Measurements from ENCODE around the gene CNST.

DNA sequence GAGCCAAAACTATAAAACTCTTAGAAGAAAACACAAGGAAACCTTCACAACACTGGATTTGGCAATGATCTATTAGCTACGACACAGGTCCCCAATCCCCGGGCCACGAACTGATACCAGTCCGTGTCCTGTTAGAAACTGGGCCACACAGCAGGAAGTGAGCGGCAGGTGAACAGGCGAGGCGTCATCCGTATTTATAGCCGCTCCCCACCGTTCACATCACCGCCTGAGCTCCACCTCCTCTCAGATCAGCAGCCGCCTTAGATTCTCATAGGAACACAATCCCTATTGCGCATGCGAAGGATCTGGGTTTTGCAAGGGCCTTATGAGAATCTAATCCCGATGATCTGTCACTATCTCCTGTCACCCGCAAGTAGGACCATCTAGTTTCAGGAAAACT, 12.1 kb upstream of the CNST start:
- no peak for TF ChIP-seq POLR2A (IDR thresholded peaks at IDR 0.05; ENCODE audit: insufficient read depth in 1 of 2, low read depth in 2 of 2, low read length in 2 of 2)
- no peak for TF ChIP-seq ZNF446 (CRISPR knock-in tag; IDR thresholded peaks at IDR 0.05)
- TF ChIP-seq CEBPB (IDR thresholded peaks at IDR 0.05; ENCODE audit: borderline replicate concordance, low read depth, low read length) = no peak

All from HepG2 (cell line).